ENCODE data around the gene TIE1.

TIE1 gene

DNA sequence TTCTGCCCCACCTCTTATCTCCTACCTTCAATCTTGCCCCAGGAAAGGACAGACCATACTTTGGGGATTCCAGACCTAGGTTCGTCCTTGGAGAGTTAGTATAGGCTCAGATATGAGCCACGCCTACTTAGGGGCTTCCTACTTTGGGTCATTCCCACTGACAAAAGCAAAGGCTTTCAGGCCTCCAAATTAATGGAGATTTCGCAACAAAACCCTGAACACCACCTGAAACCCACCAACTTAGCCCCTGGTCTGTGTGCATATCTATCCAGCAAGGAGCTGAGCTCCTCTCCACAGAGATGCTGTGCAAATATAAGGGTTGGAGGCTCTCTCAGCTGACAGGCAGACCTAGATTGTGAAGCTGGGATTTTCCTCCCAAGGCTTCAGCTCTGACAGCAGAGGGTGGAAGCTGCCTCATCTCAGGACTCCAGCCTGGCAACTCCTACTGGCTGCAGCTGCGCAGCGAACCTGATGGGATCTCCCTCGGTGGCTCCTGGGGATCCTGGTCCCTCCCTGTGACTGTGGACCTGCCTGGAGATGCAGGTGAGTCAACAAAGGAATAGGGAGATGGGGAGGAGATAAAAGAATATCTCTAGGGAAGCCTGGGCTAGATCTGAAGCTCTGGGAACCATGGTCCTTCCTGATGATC, 38.9 kb downstream of the TIE1 start:
- no peak for FAIRE-seq

DNA sequence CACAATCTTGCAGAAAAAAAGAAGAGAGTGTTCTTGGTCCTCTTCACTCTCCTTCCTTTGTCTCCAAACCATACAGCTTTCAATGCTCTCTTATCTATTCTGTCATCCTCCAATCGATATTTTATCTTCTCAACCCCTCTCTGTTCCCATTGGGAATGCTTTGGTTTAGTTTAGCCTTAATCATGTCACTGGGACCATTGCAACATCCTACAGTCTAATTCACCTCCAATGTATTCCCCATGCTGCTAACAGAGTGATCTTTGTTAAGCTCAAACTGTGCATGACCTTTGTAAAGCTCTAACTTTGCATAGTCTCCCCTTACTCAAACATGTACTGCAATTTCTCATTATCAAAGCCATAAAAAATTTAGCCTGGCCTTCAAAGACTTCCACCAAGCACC, 39.8 kb downstream of the TIE1 start:
- no peak for FAIRE-seq

DNA sequence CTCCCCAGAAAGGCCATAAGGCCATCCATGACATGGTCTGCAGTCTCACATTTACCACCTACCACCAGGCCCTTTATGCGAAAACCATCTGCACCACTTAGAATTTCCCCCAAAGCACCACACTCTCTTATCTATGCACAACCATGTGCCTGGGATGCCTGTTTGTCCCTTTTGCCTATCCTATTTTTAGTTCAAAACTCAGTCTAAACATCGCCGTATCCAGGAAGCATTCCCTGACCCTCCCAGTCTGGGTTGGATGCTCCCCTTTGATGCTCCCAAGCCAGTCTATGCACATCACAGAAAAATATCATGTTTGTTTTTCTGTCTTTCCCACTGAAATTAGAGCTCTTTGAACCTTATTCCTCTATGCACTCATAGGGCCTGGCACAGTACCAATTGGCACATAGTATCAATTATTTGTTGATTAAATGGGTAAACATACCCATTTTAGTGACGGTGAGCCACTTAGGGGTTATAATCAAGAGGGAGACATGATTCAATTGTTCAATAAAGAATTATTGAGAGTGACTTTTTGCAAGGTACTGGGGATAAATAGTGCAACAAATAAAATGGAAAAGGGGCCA, 43.6 kb downstream of the TIE1 start:
- no peak for FAIRE-seq

DNA sequence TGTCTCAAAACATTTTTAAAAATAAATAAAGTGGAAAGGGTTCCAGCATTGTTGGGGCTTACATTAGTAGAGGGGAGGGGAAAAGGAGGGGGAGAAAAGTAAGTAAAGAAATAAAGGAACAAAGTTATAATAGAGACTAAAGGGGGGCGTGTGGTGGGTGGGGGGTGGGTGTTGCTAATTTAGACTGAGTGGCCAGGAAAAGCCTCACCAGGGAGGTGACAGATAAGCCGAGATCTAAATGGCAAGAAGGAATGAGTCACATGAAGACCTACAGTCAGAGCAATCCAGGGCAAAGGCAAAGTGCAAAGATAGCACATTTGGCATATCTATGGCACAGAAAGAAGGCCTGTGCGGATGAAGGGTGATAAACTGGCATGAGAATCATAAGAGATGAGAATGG, 44.3 kb downstream of the TIE1 start:
- no peak for FAIRE-seq

DNA sequence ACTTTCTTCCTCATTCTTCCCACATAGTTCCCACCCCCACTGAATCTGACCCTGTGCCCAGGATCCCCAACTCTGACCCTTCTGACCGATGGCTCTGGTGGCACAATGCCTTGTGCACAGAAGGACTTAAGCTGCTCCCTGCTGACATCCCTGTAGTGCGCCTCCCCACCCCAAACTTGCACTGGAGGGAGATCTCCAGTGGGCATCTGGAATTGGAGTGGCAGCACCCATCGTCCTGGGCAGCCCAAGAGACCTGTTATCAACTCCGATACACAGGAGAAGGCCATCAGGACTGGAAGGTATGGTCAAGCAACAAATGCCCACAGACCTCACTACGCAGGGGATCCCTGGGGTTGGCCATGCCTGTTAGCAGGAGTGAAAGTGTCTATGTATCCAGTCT, 45.9 kb downstream of the TIE1 start:
- FAIRE-seq: no peak

DNA sequence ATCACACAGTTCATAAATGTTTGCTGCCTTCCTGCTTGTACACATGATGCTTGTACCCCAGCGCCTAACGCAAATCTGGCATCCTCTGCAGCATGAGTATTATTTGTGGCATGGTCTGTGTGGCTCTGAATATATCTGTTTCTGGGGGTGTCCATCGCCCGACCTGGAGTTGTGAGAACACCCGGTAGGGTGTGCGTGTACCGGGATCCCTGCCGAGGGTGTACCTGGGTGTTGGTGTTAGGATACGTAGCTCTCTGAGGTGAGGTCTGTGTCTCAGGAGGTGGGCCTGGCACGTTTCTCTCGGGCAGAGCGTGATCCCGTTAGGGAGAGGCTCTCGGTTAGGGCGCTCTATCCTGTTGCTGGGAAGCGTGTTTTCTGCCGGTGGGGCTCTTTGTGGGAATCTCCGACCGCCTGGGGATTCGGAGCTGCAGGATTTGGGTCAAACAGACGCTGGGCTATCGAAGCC, 47.6 kb downstream of the TIE1 start:
- FAIRE-seq: no peak

DNA sequence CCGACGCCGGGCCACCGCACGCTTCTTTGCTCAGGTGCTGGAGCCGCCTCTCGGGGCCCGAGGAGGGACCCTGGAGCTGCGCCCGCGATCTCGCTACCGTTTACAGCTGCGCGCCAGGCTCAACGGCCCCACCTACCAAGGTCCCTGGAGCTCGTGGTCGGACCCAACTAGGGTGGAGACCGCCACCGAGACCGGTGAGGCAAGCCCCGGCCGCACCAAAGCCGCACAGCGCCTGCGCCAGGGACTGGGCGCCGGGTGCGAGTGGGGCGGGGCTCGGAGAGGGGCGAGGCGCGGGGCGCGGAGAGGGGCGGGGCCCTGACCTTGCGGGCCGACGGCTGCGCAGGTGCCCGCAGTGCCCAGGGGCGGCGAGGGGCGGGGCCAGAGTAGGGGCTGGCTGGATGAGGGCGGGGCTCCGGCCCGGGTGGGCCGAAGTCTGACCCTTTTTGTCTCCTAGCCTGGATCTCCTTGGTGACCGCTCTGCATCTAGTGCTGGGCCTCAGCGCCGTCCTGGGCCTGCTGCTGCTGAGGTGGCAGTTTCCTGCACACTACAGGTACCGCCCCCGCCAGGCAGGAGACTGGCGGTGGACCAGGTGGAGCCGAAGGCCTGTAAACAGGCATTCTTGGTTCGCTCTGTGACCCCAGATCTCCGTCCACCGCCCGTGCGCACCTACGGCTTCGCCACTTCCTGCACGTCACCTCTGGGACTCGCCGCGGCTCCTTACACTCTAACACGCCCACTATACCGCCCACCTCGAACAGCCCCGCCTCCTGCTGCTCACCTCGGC, 48.2 kb downstream of the TIE1 start:
- FAIRE-seq: peak; percentile 72

DNA sequence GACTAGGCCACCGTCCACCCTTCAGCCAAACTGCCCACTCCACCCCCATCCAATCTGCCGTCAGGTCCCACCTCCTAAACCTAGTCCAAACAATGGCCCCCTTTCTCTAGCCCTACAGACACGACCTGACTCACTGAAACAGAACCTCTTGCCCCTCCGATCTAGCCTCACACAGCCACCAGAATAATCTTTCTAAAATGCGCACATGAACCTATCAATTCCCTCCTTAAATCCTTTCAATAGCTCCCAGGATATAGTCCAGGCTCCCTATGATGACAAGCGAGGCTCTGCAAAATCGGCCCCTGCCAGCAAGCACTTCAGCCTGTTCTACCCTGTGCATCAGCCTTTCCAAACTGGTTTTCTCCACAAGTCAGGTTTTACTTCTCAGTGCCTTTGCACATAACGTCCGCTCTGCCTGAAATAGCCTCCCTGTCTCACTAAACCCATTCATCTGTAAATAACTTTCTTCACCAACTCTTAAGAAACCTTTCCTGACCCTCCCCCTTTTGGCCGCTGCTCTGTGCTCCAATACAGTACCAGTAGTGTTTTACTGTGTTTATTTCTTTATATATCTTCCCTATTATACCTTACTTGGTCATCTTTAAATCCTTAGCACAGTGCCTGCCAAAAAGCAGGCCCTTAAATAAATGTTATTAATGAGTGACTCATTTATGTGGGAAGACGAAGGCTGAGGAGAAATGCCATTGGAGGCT, 49.0 kb downstream of the TIE1 start:
- no peak for FAIRE-seq

DNA sequence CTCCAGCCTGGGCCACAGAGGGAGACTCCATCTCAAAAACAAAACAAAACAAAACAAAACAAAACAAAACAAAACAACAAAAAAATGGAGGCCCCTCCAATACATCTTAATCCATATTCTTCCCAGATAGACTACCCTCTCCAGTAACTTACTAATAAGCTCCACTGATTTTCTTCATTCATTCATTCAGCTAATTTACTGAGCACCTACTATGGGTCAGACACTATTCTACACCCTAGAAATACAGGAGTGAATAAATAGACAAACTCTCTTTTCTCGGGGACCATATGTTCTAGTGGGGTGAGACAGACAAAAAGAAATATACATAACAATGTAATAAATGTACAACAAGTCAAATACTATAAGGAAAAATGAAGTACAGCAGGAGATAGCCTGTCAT, 50.2 kb downstream of the TIE1 start:
- FAIRE-seq: no peak

DNA sequence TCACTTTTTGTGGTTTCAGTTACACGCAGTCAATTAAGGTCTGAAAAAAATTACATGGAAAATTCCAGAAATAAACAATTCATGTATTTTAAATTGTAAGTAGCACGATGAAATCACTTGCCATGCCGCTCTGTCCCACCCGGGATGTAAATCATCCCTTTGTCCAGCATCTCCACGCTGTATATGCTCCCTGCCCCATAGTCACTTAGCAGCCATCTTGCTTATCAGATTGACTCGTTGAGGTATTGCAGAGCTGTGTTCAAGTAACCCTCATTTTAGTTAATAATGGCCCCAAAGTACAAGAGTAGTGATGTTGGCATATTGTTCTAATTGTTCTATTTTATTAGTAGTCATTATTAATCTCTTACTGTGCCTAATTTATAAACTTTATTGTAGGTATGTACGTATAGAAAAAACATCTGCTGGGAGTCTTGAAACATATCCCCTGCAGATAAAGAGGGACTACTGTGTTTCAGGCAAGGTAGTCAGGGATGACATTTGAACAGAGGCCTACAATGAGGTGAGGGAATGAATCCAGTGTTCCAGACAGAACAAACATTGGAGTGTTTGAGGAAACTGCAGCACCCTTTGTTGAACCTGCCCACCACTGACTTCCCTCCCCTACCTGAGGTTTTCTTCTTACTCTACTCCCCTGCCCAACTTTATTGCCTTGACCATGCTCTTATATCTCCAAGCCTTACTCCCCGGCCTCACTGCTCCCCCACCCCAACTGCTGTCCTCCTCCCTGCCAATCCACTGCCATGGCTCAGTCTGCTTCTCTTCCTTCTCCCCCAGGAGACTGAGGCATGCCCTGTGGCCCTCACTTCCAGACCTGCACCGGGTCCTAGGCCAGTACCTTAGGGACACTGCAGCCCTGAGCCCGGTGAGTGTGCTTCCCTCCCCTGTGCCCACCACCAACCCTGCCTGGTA, 50.9 kb downstream of the TIE1 start:
- no peak for FAIRE-seq

DNA sequence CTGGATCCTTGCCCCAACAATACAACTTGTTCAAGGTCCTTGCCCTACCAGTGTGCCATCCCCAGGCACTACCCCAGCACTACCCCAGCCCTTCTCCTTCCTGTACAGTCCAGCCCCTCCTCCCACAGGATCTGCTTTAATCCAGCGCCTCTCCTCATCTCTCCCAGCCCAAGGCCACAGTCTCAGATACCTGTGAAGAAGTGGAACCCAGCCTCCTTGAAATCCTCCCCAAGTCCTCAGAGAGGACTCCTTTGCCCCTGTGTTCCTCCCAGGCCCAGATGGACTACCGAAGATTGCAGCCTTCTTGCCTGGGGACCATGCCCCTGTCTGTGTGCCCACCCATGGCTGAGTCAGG, 51.5 kb downstream of the TIE1 start:
- FAIRE-seq: no peak

DNA sequence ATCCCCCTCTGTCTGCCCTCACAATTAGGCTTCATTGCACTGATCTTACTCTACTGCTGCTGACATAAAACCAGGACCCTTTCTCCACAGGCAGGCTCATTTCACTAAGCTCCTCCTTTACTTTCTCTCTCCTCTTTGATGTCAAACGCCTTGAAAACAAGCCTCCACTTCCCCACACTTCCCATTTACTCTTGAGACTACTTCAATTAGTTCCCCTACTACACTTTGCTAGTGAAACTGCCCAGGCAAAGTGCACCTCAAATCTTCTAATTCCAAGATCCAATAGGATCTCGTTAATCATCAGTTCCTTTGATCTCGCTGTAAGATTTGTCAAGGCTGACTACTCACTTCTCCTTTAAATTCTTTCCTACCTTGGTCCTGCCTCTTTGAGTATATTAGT, 52.1 kb downstream of the TIE1 start:
- FAIRE-seq: no peak

DNA sequence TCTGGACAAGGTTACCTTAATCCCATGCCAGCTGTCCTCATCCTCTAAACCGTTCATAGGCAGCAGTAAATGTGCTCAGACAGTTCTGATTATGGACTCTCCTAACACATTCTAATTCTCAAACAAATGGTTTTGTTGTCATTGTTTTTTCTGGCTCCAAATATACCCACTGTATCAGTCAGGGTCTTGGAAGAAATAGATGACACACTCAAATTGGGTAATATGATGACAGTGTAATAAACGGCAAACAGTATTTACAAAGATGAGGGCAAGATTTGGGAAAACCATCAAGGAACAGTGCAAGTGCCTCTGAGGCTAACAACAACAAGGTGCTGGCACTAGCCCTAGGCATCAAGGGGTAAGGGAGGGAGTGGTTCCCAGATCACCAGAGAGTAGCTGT, 53.7 kb downstream of the TIE1 start:
- no peak for FAIRE-seq

DNA sequence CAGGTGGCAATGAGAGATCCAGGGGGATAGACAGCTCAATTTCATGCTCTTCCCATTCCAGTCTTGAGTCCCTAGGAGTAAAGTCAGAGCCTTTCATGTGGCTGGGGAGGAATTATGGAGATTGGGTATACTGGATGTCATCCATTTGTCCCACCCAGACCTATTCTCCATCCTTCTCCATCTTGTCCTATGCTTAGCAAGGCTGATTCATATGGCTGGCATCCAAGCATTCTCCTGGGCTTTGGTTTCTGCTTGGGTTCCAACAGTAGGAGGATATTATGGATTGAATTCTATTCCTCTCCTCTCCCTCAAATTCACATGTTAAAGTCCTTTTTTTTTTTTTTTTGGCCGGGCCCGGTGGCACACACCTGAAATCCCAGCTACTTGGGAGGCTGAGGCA, 54.2 kb downstream of the TIE1 start:
- FAIRE-seq: no peak

DNA sequence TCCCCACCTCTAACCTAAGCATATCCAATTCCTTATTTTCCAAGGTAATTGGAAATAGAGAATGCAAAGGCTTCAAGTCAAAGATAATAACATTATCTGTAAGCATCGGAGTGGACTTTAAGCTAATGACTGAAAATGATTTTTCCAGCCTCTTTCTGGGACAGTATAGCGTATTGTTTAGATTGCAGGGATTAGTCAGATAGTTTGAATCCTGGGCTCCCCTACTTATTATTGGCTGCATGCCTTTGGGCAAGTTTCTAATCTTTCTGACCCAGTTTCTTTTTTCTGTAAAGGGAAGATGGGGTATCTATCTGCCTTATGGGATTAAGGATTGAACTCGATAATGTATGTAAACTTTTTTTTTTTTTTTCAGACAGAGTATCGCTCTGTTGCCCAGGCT, 56.5 kb downstream of the TIE1 start:
- FAIRE-seq: no peak

DNA sequence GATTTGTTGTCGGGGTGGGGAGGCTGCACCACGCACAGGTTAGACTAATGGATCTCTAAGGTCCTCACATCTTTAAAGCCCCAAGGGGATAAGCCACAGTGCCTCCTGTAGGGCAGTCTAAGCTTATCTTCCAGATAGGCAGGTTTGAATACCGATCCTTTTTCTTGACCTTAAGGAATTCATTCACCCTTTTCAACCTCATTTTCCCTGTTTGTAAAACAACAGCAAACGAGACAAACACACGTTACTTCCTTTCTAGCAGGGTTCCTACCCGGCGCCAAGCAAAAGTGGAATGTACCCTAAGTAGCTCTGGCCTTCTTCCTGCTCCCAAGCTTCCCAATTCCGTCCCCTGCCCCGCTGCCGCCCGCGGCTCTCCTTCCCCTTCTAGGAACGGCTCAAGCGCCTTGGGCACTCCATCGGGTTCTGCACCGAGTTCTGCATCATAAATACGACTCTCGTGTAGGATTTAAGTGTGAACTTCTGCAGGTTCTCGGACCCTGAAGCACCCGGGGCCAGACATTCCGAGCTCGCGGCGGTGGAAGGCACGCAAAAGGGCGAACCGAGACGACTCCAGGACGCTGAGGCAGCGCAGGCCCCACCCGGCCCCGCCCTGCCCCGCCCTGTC, 57.5 kb downstream of the TIE1 start:
- FAIRE-seq: no peak

DNA sequence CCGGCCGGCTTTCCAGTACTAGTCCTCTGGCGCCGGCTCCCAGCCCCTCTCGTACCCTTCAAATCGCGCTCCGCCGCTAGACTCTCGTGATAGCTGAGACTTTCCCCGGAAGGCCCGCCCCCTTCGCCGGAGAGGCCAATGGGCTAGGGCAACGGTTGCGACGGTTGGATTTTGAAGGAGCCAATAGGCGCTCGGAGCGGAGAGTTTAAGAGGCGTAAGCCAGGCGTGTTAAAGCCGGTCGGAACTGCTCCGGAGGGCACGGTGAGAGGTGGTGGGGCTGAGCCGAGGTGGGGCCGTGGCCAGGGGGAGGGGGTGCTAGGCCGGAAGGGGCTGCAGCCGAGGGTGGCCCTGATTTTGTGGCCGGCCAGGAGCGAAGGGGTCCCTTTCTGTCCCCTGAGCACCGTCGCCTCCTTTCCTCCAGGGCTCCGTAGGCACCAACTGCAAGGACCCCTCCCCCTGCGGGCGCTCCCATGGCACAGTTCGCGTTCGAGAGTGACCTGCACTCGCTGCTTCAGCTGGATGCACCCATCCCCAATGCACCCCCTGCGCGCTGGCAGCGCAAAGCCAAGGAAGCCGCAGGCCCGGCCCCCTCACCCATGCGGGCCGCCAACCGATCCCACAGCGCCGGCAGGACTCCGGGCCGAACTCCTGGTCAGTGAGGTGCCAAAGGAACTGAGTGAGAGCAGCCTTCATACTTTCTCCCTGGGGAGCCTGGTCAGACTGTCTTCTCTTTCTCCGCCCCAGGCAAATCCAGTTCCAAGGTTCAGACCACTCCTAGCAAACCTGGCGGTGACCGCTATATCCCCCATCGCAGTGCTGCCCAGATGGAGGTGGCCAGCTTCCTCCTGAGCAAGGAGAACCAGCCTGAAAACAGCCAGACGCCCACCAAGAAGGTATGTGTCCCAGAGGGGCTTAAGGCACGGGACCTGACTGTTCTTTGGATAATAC, 58.2 kb downstream of the TIE1 start, which contains the start of gene CDC20:
CDC20 (plus strand) TSS at position 236 of the 948 bp plus-strand sequence; CDS start at position 471, 235 bp downstream.
- FAIRE-seq: peak; percentile 95

DNA sequence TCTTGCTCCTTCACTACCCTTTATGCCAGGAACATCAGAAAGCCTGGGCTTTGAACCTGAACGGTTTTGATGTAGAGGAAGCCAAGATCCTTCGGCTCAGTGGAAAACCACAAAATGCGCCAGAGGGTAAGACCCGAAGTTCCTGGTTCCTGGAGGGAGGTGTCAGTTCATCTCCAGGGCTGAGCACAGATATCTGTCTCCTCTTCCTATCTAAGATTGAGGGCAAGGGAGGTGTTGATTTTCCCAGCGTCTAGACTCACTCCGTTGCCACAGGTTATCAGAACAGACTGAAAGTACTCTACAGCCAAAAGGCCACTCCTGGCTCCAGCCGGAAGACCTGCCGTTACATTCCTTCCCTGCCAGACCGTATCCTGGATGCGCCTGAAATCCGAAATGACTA, 58.9 kb downstream of the TIE1 start:
- FAIRE-seq: no peak

DNA sequence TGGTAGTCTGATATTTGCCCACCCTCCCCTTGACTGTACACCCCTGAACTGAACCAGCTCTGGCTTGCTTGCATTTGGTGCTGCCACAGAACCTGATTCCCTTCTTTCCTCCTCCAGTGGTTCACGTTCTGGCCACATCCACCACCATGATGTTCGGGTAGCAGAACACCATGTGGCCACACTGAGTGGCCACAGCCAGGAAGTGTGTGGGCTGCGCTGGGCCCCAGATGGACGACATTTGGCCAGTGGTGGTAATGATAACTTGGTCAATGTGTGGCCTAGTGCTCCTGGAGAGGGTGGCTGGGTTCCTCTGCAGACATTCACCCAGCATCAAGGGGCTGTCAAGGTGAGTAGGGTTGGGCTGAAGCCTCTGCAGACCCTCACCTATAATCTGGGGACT, 59.8 kb downstream of the TIE1 start:
- no peak for FAIRE-seq

DNA sequence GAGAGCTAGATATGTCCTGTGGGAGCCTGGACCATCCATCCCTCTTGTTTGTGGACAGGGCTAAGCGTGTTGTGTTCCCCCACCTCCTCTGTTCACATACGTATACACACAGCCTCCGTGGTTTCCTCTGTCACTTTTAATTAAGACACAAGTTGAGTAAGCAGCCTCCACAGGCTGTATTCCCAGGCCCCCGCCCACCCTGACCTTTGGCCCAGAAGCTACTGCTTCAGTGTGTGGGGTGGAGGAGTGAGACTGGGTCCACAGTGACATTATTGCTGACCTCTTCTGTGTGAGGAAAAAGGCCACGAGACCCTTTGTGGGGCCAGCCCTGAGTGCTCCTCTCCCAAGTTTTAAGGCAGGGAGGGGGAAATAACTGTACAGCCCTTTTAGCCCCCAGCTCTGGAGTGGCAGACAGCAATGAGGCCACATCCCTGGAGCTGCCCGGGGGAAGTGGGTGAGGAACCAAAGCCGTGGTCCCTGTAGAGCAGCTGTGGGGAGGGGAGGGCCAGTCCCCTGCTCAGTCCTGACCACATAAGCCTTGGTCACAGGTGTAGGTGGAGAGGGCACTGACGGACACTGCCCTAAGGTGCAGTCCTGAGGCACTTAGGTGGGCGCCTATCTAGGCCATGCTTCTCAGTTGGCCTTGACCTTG, 62.6 kb downstream of the TIE1 start:
- FAIRE-seq: no peak
